GM18526 (cell line): ENCODE results near the gene WLS.

Experiments
- POLR2A ChIP-seq: IDR thresholded peaks from 3 replicates; pipeline ENCODE4 v1.6.1; 2011; ENCODE audit not compliant: insufficient read length; ENCODE audit errors: extremely low read depth

WLS gene

DNA sequence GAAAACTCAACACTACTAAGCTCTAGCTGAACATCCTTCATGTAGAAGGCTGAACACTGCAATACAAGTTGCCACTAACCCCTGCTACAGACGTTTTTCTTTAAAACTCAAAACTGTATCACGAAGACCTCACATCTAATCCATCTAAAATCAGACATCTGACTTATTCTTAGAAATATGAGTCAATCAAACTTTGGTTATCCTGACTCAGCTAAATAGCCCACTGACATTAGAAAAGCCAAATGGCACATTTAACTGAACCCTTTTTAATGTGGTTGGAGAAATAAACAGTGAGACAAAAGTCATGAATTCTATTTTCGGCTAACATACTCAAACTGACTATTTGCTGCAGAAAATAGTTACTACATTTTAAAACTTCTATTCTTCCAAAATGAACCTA is 35.6 kb downstream of the WLS start:
- no peak for TF ChIP-seq POLR2A

GRCh38 chr1:68191717-68192116 is 40.6 kb downstream of the WLS start:
- TF ChIP-seq POLR2A: no peak

GRCh38 chr1:68188644-68189340 is 43.5 kb downstream of the WLS start:
- no peak for TF ChIP-seq POLR2A

DNA sequence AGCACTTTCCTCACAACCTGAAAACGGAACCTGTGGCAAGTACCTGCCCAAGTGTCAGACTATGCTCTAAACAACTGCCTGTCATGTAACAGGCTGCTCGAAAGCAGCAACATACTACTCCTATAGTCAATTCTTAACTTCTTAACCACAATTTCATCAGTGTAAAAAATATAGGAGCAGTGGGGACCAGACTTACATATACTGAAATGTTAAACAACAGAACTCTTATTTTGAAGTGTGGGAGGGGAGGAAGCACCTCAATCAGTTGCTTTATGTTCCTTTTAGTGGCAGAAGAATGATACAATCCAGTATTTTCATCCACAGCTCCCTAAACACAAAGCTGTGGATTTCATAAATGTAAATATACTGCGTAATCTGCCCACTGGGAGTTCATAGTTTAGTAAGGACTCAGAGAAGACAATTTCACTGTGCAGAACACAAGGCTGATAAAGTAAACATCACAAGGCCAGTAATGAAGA is 44.2 kb downstream of the WLS start:
- TF ChIP-seq POLR2A: no peak

DNA sequence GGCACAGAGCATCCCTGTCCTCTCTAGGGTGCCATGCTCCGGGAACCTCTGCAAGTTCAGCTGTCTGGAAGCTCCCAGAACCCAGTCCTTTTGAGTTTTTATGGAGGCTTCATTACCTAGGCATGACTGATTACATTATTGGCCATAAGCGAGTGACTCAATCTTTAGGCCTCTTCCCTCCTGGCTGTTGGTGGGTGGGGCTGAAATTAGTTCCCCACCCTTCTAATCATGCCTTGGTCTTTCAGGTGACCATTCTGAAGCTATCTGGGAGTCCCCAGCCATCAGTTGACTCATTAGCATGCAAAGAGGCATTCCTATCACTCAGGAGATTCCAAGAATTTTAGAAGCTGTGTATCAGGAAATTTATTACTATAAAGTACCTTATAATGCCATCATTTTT is 46.6 kb downstream of the WLS start:
- no peak for TF ChIP-seq POLR2A

DNA sequence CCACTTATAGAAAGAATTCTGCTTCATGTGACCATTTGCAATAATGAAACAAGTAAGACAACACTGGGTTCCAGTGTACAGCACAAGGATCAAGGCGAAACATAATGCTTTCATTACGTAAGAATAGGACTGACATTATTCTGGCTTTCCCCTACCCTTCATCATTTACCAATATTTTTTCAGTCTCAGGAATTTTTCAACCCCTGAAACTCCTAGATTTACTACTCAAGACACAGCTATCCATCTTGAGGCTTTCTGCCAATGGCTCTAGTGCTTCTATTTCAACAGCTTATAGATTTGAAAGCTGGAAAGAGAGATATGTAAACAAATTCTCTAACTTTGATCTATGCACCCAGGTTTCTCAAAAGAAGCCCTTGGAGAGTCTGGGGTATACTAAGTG is 48.4 kb downstream of the WLS start:
- TF ChIP-seq POLR2A: no peak

DNA sequence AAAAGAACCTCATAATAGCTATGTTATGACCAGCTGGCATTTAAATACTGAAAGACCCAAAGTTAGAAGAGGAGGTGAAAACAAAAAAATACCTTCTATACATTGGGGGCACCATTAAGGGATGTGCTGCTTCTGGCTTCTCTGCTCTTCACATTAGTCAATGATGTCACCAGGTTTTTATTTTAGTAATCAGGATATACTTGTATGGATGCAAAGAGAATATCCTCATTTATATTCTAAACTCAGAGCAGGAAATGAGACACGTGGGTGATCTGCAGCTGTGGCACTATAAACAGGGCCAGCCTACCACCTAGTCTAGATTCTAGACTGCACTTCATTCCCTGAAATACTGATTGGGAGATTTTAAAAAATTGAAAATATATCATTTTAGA is 51.2 kb downstream of the WLS start:
- no peak for TF ChIP-seq POLR2A

GRCh38 chr1:68180441-68181164 is 51.7 kb downstream of the WLS start:
- TF ChIP-seq POLR2A: no peak

GRCh38 chr1:68178821-68179490 is 53.4 kb downstream of the WLS start:
- TF ChIP-seq POLR2A: no peak

DNA sequence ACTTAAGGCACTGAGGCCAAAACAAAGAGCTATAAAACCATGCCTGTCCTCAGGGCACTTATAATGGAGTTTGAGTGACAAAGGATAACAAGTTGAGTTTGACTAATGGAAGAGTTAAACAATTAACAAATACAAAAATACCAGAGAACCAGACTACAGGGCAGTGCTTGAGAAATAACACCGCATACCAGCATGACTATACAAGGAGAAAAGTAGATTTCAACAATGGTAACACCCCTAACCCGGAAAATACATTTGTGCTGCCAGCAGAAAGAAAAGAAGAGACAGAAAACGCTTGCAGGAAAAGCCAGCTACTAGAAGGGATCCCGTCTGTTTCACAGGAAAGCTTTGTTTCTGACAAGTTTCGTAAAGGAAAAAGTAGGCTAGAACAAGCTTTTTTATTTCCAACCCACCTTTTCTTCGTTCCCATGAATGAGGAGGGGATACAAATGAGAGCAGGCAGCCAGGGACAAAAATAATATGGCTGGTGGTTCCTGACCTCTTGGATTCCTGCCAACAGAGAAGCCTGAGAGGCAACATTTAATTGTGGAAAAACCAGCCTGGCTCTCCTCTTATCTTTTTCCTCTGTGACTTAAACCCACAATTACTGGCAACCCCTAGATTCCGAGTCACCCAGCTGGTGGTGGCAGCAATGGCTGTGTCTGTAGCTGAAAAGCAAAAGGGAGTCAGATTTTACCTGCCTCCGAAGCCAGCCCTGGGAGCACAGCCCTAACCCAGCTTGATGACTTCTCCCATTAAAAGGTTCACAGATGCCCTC is 56.5 kb downstream of the WLS start:
- TF ChIP-seq POLR2A: no peak

DNA sequence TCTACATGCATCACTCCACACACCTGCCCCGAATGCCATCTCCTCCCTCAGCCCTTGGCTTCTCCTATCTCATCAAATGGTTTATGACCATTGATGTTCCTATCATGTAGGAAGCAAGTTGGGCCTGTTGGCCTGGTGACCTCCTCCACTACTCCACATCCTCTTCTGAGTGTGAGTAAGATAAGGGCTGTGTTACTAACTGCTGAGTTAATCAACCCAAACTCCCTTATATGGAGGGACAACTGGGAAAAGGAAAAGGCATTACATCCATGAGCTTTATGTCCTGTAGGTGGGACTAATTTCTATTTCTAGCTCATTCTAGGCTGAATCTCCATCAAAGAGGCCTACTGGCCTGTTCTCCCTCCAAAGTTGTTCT is 57.6 kb downstream of the WLS start:
- no peak for TF ChIP-seq POLR2A

- TF ChIP-seq POLR2A: no peak
Measured at GRCh38 chr1:68173936-68174737, 58.2 kb downstream of the WLS start.

DNA sequence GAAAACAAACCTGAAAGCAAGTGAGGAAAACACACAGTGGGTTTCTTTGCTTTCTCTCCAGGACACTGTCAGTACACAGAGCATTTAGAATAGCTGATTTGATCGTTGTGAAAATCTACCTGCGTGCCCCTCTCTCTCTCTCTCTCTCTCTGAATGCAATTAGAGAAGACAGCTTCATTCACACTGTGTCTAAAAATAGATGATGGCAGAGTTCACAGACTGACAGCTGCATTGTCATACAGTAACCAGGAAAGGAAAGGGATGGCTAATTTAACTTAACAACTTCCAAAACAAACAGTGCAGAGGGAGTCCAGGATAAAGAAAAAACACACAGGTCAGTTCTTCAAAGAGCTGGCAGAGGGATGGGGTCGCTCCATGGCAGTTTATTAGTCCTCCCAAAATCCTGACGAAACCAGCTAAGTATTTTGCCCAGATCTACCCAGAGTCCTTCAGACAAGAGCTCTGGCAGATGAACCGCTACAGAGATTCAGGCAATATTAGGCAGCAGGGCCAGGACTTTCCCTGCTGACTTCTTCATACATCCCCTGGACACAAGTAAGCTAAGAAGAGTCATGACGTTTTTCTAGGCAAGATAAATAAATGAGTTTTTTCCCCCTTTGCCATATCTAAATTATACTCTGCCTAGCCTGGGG is 58.9 kb downstream of the WLS start:
- TF ChIP-seq POLR2A: no peak

DNA sequence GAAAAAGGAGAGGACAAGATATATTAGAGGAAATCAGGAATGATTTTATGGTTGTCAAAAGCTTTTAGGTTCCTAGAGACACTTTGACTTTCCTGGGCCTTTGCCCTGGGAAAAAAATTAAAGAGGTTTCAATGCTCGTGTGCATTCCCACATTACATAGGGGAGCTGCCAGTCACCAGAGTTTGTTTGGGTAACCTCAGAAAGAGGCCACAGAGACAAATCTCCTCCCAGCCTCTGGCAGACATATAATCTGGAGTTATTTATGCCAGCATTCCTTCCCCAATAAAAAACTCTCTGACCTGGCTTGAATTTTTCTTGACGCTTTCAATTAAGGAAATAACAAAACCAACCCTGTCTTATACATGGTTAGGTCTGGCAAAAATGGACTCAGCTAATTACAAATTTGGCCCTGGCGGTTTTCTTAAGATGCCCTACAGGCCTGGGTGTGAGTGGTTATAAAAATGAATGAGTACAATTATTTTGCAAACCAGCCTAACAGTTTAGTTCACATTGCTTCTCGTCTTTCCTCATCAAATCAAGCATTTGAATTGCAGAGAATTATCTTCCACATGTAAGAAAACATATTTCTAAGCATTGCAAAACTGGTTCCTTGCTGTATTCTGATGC is 63.7 kb downstream of the WLS start:
- TF ChIP-seq POLR2A: no peak

GRCh38 chr1:68167211-68167610 is 65.1 kb downstream of the WLS start:
- no peak for TF ChIP-seq POLR2A
